ENCODE data around the gene ASPHD1.
"Not testable (repeated sequence)": the region's sequence is repeated elsewhere in the genome, so short reads cannot be mapped to it uniquely, and the experiment has no call there.

ASPHD1 gene

GRCh38 chr16:29878172-29878571, 22.1 kb upstream of the ASPHD1 start:
- no peak for DNase-seq

- DNase-seq, result no peak
Measured at GRCh38 chr16:29881050-29881449, 19.2 kb upstream of the ASPHD1 start.

GRCh38 chr16:29883987-29884386, 16.3 kb upstream of the ASPHD1 start:
- DNase-seq, result no peak

GRCh38 chr16:29889372-29889771, 10.9 kb upstream of the ASPHD1 start:
- DNase-seq, result not testable (repeated sequence)

- no peak for DNase-seq
Measured at GRCh38 chr16:29891525-29892457, 8.5 kb upstream of the ASPHD1 start.

- DNase-seq, result no peak
Measured at GRCh38 chr16:29892458-29892813, 7.9 kb upstream of the ASPHD1 start.

GRCh38 chr16:29893553-29893952, 6.7 kb upstream of the ASPHD1 start:
- DNase-seq, result no peak

GRCh38 chr16:29894352-29894751, 5.9 kb upstream of the ASPHD1 start:
- no peak for DNase-seq

GRCh38 chr16:29896841-29897240, 3.4 kb upstream of the ASPHD1 start:
- no peak for DNase-seq

- DNase-seq, result no peak
Measured at GRCh38 chr16:29897333-29897732, 3.0 kb upstream of the ASPHD1 start.

- DNase-seq, result no peak
Measured at GRCh38 chr16:29898135-29898803, 2.0 kb upstream of the ASPHD1 start.

- no peak for DNase-seq
Measured at GRCh38 chr16:29898804-29899515, 1.3 kb upstream of the ASPHD1 start.

- DNase-seq, result no peak
Measured at GRCh38 chr16:29899516-29900101, 679 bp upstream of the ASPHD1 start, which contains the start of gene SEZ6L2. SEZ6L2 (minus strand) TSS chr16:29899550; CDS start chr16:29899019, 531 bp downstream.

GRCh38 chr16:29900888-29901606, 759 bp downstream of the ASPHD1 start:
- no peak for DNase-seq

- no peak for DNase-seq
Measured at GRCh38 chr16:29901607-29901945, 1.3 kb downstream of the ASPHD1 start.

GRCh38 chr16:29903590-29903989, 3.3 kb downstream of the ASPHD1 start:
- no peak for DNase-seq

GRCh38 chr16:29904947-29905346, 4.7 kb downstream of the ASPHD1 start:
- no peak for DNase-seq

- DNase-seq, result no peak
Measured at GRCh38 chr16:29905668-29906067, 5.4 kb downstream of the ASPHD1 start.

- no peak for DNase-seq
Measured at GRCh38 chr16:29906520-29907244, 6.4 kb downstream of the ASPHD1 start.

GRCh38 chr16:29907973-29908372, 7.7 kb downstream of the ASPHD1 start:
- DNase-seq, result no peak

- no peak for DNase-seq
Measured at GRCh38 chr16:29908719-29909220, 8.5 kb downstream of the ASPHD1 start.

GRCh38 chr16:29909391-29909790, 9.1 kb downstream of the ASPHD1 start:
- no peak for DNase-seq

Measured in CD4-positive, alpha-beta T cell treated with Interleukin-4 for 1 hour (primary cell).